Measurements from ENCODE around the gene PARP12.

Gene PARP12

DNA sequence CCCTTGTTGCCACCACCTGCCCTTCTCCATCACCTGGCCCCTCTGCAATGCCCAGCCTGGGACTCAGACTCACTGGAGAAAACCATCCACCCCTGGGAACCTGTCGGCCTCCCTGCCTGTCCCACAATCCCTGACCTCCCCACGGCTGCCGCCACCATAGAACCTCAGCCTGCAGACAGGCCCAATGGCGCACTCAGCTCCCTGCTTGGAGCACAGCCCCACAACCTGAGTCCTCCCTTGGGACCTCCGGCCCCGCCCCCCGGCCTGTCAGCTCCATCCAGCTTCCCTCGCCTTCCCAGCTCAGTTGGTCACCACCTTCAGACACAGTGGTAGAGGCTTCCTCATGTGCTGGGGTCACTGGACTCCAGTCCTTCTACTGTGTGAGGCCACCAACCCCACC lies 41.1 kb downstream of the PARP12 start:
- no peak overlapping the region for H3K4me3 ChIP-seq (ENCODE audit: low read length)
- DNase-seq (ENCODE audit: low read depth), result no peak
- TF ChIP-seq, protein P1, sequence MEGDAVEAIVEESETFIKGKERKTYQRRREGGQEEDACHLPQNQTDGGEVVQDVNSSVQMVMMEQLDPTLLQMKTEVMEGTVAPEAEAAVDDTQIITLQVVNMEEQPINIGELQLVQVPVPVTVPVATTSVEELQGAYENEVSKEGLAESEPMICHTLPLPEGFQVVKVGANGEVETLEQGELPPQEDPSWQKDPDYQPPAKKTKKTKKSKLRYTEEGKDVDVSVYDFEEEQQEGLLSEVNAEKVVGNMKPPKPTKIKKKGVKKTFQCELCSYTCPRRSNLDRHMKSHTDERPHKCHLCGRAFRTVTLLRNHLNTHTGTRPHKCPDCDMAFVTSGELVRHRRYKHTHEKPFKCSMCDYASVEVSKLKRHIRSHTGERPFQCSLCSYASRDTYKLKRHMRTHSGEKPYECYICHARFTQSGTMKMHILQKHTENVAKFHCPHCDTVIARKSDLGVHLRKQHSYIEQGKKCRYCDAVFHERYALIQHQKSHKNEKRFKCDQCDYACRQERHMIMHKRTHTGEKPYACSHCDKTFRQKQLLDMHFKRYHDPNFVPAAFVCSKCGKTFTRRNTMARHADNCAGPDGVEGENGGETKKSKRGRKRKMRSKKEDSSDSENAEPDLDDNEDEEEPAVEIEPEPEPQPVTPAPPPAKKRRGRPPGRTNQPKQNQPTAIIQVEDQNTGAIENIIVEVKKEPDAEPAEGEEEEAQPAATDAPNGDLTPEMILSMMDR (conservative IDR thresholded peaks at IDR 0.05; ENCODE audit: low read depth, low read length), result no peak

DNA sequence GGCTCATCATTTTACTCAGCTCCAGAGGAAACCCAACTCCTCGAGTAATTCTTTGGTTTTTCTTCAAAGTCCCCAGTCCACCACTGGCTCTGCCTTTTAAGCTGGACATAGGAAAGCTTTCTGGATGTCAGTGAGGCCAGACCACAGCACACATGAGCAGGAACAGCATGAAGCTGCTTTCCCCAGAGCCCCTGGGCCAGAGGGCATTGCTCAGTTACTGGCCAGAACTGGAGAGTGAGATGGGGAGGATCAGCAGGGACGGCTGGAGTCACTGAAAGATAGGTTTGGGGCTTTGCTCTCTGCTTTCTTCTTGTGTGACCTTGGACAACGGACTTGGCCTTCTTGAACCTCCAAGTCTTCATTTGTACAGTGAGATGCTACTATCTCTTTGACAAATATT lies 43.1 kb downstream of the PARP12 start:
- TF ChIP-seq, protein P1 (conservative IDR thresholded peaks at IDR 0.05; ENCODE audit: low read depth, low read length), result no peak
- H3K4me3 ChIP-seq (ENCODE audit: low read length), result no peak overlapping the region
- no peak for DNase-seq (ENCODE audit: low read depth)

DNA sequence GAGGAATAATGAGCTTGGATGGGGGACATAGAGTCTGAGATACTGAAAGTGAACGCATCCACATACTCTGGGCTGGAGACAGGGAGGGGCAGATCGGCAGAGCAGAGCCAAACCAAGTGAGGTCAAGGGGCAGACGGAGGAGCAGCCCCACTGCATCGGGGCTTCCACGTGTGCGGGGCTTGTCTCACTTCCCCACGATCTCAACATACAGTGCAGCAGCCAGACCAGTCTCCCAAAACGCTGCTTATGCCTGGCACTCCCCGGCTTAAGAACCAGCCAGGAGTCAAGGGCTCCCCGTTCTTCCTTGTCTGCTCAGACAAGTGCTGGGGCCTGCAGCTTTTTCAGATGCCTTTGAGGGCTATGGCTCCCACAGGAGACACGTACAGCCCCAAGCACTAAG lies 43.6 kb downstream of the PARP12 start:
- no peak for DNase-seq (ENCODE audit: low read depth)
- TF ChIP-seq, protein P1 (conservative IDR thresholded peaks at IDR 0.05; ENCODE audit: low read depth, low read length), result no peak
- no peak overlapping the region for H3K4me3 ChIP-seq (ENCODE audit: low read length)

DNA sequence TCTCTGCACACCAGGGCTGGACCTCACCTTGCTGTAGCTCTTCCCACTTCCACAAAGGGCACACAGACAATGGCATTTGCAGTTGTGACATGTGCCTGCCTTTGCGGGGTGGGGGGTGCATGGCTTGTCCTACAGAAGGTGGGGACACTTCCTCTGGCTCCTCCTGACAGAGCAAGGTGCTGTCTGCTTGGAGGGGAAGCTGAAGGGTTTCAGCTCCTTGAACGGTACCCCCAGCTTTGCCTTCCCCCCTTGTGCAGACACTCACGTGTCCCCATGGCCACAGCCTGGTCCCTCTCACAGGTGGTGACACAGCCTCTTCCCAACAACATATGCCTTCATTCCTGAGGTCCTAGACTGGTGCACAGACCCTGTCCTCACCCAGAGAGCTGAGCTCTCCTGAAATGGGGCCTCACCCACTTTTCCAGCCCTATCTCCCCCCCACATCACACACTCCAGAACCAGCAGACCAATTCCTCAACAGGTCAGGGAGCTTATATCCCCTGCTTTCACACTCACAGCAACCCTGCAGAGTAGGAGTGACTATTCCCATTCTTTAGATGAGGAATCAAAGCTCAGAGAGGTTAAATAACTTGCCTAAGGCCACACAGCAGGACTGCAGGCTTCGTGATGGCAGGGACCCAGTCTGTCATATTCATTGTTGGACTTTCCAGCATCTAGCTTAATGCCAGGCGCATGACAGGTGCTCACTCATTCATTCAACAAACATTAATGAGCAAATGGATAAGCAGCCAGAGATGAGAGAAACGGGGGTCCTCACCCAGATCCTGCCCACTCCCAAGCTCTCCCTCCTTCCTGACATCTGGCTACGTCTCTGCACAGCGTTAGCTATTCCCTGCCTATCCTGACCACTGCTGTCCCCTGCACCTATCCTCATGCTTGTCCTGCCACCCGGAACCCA lies 44.4 kb downstream of the PARP12 start:
- TF ChIP-seq, protein P1 (conservative IDR thresholded peaks at IDR 0.05; ENCODE audit: low read depth, low read length), result no peak
- no peak overlapping the region for H3K4me3 ChIP-seq (ENCODE audit: low read length)
- DNase-seq (ENCODE audit: low read depth), result no peak

DNA sequence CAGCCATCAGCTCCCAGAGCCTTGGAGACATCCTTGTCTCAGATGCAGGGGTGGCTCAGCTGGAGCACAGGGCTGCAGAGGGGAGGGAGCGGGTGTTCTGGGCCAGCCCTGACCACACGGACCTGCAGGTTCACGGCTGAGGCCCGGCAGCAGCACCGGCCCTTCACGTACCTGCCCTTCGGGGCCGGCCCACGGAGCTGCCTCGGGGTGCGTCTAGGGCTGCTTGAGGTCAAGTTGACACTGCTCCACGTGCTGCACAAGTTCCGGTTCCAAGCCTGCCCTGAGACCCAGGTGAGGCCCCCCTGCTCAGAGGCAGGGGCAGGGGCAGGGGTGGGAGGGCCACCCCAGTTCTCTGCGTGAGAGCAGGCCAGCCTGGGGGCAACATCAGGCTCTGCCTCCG lies 45.2 kb downstream of the PARP12 start:
- TF ChIP-seq, protein P1 (conservative IDR thresholded peaks at IDR 0.05; ENCODE audit: low read depth, low read length), result no peak
- H3K4me3 ChIP-seq (ENCODE audit: low read length), result no peak overlapping the region
- DNase-seq (ENCODE audit: low read depth), result no peak

DNA sequence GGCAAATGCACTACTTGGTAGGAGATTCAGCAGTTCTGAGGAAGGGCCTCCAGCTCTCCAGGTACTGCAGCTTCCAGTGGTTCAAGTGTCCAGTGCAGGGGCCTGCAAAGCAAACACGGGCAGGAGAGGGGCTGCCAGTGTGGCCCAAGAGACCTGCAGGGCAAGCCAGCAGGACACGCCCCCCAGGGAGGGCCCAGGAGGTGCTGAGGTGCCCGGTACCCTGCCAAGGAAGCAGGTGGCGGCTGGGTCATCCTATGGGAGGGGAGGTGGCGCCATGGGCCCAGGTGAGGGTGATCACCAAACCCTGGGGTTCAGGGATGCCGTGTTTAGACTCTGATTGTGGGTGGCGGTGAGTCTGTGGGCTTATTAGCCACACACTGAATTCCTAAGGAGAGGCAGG lies 45.7 kb downstream of the PARP12 start:
- no peak overlapping the region for H3K4me3 ChIP-seq (ENCODE audit: low read length)
- DNase-seq (ENCODE audit: low read depth), result no peak
- TF ChIP-seq, protein P1 (conservative IDR thresholded peaks at IDR 0.05; ENCODE audit: low read depth, low read length), result no peak

DNA sequence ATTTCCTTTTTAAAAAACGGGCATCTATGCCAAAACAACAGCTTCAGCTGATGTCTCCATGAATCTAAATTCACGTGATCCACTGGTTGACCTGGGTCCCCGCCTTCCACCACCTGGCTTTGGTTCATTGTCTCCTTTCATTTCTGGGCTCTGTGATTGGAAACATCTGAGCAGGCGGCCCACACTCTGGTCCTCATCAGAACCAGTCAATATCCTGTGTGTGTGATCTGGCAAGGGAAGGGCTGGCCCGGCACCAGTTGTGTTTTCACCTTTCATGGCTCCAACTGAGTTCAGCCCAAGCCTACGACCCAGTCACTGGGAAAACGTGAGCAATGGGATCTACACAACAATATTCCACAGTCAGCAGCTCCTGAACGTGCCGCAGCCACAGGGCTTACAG lies 46.2 kb downstream of the PARP12 start:
- H3K4me3 ChIP-seq (ENCODE audit: low read length), result no peak overlapping the region
- DNase-seq (ENCODE audit: low read depth), result no peak
- TF ChIP-seq, protein P1 (conservative IDR thresholded peaks at IDR 0.05; ENCODE audit: low read depth, low read length), result no peak
